BE2C (cell line): Measurements from ENCODE around the gene TMCC1.

Source experiments
- DNase-seq: peaks from one replicate; pipeline ENCODE4 v3.0.0-alpha.2; 2020
- H3K27me3 ChIP-seq: fragments of 250-450 bp; sonication (Bioruptor Pico); 2 replicates; pipeline ENCODE4 v1.5.1; 2020; ENCODE audit warnings: mild to moderate bottlenecking
- H3K36me3 ChIP-seq: fragments of 250-450 bp; sonication (Bioruptor Pico); 2 replicates; pipeline ENCODE4 v1.5.1; 2020; ENCODE audit warnings: mild to moderate bottlenecking
- H3K4me1 ChIP-seq: fragments of 250-450 bp; sonication (Bioruptor Pico); 2 replicates; pipeline ENCODE4 v1.5.1; 2020
- H3K4me3 ChIP-seq: 2 replicates; pipeline ENCODE4 v1.5.1; 2011; ENCODE audit warnings: low read depth, low read length
- H3K9me3 ChIP-seq: fragments of 250-450 bp; sonication (Bioruptor Pico); 2 replicates; pipeline ENCODE4 v1.5.1; 2020
- TF ChIP-seq, protein P1 (sequence below): IDR thresholded peaks from 2 replicates; pipeline ENCODE4 v1.5.1; 2012; ENCODE audit warnings: mild to moderate bottlenecking, low read depth, low read length

TMCC1 gene

GRCh38 chr3:129770604-129771003 is 122.9 kb downstream of the TMCC1 start:
- Histone ChIP-seq H3K4me3 (no peak overlapping the region), H3K27me3 (no peaks in the 10 kb centered on the region), H3K4me1 (no peaks in the 10 kb centered on the region), H3K9me3 (no peaks in the 10 kb centered on the region), H3K36me3 (no peaks in the 10 kb centered on the region; the same call in 1 of the 2 replicates)
- DNase-seq, result no peak
- TF ChIP-seq, protein P1, sequence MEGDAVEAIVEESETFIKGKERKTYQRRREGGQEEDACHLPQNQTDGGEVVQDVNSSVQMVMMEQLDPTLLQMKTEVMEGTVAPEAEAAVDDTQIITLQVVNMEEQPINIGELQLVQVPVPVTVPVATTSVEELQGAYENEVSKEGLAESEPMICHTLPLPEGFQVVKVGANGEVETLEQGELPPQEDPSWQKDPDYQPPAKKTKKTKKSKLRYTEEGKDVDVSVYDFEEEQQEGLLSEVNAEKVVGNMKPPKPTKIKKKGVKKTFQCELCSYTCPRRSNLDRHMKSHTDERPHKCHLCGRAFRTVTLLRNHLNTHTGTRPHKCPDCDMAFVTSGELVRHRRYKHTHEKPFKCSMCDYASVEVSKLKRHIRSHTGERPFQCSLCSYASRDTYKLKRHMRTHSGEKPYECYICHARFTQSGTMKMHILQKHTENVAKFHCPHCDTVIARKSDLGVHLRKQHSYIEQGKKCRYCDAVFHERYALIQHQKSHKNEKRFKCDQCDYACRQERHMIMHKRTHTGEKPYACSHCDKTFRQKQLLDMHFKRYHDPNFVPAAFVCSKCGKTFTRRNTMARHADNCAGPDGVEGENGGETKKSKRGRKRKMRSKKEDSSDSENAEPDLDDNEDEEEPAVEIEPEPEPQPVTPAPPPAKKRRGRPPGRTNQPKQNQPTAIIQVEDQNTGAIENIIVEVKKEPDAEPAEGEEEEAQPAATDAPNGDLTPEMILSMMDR, result no peak

DNA sequence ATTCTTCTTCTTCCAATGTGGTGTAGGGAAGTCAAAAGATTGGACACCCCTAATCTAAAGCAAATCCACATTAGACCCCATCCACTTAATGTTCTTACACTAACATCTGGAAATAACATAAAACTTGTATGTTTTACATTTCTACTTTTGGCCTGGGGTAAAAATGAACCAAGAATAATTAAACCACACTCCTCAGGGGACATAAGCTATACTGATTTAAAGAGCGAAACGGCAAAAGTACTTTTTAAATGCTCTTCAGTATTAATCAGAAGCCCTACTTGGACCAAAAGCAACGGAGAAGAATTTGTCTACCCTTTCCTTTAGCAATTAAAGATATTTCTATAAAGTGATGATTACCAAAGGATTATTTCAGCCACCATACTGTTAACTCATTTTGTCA is 123.9 kb downstream of the TMCC1 start:
- DNase-seq, result no peak
- Histone ChIP-seq H3K9me3 (no peaks in the 10 kb centered on the region), H3K27me3 (no peaks in the 10 kb centered on the region), H3K4me1 (no peaks in the 10 kb centered on the region), H3K4me3 (no peak overlapping the region), H3K36me3 (no peaks in the 10 kb centered on the region; the same call in 1 of the 2 replicates)
- TF ChIP-seq, protein P1, result no peak

DNA sequence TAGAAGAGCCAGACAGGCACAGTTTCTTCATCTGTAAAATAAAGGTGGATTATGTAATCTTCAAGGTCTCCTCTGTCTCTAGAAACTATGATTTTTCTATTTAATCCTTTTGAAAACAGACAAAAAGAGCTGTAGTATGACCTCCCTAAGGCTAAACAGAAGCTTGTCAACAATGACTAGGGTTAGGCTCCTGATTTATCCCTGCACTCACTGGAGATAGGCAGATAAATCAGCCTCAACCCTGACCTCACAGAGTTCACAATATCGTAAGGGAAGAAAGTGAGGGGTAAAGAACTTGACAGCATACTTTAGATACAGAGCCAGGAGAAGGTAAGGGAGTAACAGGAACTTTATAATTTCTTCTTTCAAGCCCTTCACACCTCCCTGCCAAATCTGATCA is 124.8 kb downstream of the TMCC1 start:
- no peak for DNase-seq
- Histone ChIP-seq H3K9me3 (no peaks in the 10 kb centered on the region), H3K27me3 (no peaks in the 10 kb centered on the region), H3K4me1 (no peaks in the 10 kb centered on the region), H3K4me3 (no peak overlapping the region), H3K36me3 (no peaks in the 10 kb centered on the region; the same call in 1 of the 2 replicates)
- TF ChIP-seq, protein P1, result no peak

DNA sequence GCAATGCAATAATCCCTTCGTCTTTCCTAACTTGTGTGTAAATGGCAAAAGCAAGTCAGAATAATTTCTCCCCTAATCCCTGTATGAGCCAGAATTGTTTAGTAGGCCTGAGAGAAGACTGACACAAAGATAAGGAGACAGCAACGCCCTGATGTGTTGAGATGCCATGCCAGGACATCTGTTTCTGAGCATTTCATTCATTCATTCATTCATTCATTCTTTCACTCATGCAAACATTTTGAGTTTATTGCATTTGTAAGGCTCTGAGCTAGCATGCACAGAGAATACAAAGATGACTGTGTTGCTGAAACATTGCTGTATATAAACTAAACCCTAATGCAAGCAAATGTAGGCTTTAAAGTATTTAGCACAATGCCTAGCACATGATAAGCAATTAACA is 127.4 kb downstream of the TMCC1 start:
- Histone ChIP-seq H3K27me3 (no peaks in the 10 kb centered on the region), H3K4me3 (no peak overlapping the region), H3K36me3 (no peaks in the 10 kb centered on the region; the same call in 1 of the 2 replicates), H3K9me3 (no peaks in the 10 kb centered on the region), H3K4me1 (no peaks in the 10 kb centered on the region)
- no peak for DNase-seq
- TF ChIP-seq, protein P1, result no peak

DNA sequence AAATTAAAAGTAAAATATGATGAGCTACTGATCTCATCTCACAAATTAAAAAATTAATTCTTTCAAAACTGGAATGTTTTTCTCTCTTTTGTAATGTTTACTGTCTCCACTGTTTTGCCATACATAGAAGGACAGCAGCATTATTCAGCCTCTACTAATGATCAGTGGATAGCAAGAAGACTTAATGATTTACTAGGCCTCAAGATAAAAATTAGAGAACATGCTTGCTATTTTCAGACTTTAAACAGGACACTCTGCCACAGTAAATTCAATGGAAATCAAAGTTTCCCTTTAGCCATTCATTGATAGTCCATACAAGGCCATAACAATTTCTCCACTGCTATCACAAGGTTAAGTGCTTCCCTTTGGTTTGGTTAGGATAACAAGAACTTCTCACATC is 129.4 kb downstream of the TMCC1 start:
- H3K4me1 ChIP-seq, result no peaks in the 10 kb centered on the region
- TF ChIP-seq, protein P1, result no peak
- H3K9me3 ChIP-seq, result no peaks in the 10 kb centered on the region
- no peaks in the 10 kb centered on the region; the same call in 1 of the 2 replicates for H3K36me3 ChIP-seq
- H3K4me3 ChIP-seq, result no peak overlapping the region
- no peaks in the 10 kb centered on the region for H3K27me3 ChIP-seq
- no peak for DNase-seq

- Histone ChIP-seq H3K4me1 (no peaks in the 10 kb centered on the region), H3K27me3 (no peaks in the 10 kb centered on the region), H3K4me3 (no peak overlapping the region), H3K9me3 (no peaks in the 10 kb centered on the region), H3K36me3 (no peaks in the 10 kb centered on the region)
- TF ChIP-seq, protein P1, result no peak
- DNase-seq, result no peak
Measured at GRCh38 chr3:129758785-129759320, 134.7 kb downstream of the TMCC1 start.
